Heart left ventricle (tissue), 13 donors: Measurements from ENCODE around the gene ZBTB20.

ENCODE experiments used
- POLR2A ChIP-seq, 2 donors: fragments of 450-650 bp; IDR thresholded peaks; one replicate each; pipeline ENCODE4 v1.6.1; 2017; ENCODE audit warnings: antibody characterized with exemption in 2 of 2, mild to moderate bottlenecking in 2 of 2, moderate library complexity in 2 of 2
- TF ChIP-seq, protein P1 (sequence below), 12 donors: fragments of 200-600 bp; sonication (generic) in 4 of 12; IDR thresholded peaks; one replicate each; pipeline versions ENCODE4 v1.5.0 to v1.8.0; 2018 to 2022; ENCODE audit warnings: antibody characterized with exemption in 12 of 12, mild to moderate bottlenecking in 5 of 12
- donor health status: ischemic (EF 13 %, LVEDD 7.1; RV severe dilation, severe dysfunction).
- donor health status: DM: no; HTN: yes; CAD: no.
- donor health status: DM: no; HTN: no; CAD: no.
- donor health status: ischemic (EF 25% LVEDD 6.9; RV normal size, moderate dysfunction).
- donor health status: ischemic (EF 25% LVEDD 5.7; RV mildly dilated, moderate dysfunction).
- donor health status: ischemic (EF 35%, LVEDD 5.7; RV mildly dilated, moderate dysfunction).
- donor health status: nonischemic (EF 11% LVEDD 7.7; RV severe dilation, severe dysfunction).
- donor health status: DM: yes; HTN: yes; CAD: no.
- donor health status: PGD.
- donor health status: ischemic (EF 29% LVEDD 5.4; RV normal size, mild dysfunction).
- donor health status: nonischemic (EF 23%, LVEDD 6.1; RV moderate dilation, normal function).

DNA sequence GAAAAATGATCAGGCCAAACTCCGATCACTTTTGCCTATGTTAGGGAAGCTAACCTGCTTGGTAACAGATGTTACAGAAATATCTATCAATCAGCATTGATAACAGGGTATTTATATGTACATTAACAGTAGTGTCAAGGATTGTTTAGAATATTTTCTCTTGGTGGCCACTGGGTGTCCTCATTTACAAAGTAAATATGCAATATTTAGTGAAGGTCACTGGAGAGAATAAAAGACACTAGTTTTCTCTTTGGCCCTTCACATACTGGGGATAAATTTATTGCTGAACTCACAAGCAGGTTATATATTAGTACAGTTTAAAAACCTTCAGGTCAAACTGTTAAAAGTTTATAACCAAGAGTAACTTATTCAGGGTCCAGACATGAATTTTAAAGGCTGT, 784.3 kb downstream of the ZBTB20 start:
- TF ChIP-seq, protein P1, sequence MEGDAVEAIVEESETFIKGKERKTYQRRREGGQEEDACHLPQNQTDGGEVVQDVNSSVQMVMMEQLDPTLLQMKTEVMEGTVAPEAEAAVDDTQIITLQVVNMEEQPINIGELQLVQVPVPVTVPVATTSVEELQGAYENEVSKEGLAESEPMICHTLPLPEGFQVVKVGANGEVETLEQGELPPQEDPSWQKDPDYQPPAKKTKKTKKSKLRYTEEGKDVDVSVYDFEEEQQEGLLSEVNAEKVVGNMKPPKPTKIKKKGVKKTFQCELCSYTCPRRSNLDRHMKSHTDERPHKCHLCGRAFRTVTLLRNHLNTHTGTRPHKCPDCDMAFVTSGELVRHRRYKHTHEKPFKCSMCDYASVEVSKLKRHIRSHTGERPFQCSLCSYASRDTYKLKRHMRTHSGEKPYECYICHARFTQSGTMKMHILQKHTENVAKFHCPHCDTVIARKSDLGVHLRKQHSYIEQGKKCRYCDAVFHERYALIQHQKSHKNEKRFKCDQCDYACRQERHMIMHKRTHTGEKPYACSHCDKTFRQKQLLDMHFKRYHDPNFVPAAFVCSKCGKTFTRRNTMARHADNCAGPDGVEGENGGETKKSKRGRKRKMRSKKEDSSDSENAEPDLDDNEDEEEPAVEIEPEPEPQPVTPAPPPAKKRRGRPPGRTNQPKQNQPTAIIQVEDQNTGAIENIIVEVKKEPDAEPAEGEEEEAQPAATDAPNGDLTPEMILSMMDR (IDR thresholded peaks at IDR 0.05) = peak in 10 of 12 donors; percentile 33 to 59 (median 48)
- TF ChIP-seq POLR2A (IDR thresholded peaks at IDR 0.05) = no peak
